ENCODE data around the gene SIDT1. TPM values are rescaled to one million over a fixed set of nuclear protein-coding genes. Genes with fewer than 3 reads are reported as not detected.

The SIDT1 gene
- total RNA-seq, 1 donor from 2014 or later = 1.5 TPM

DNA sequence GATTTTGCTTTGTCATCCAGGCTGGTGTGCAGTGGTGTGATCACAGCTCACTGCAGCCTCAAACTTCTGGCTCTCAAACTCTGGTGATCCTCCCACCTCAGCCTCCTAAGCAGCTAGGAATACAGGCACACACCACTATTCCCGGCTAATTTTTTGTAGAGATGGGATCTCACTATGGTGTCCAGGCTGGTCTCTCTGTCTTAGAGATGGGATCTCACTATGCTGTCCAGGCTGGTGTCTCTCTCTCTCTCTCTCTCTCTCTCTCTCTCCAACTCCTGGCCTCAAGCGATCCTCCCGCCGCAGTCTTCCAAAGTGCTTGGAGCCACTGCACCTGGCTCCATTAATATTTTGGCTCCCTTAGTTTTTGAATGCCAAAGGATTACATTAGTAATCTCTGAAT lies 146.4 kb downstream of the SIDT1 start:
- no peak for DNase-seq (ENCODE audit: low spot score)

Small RNA genes lying within 50 kb of the gene (microRNA-seq; reads per million reads assigned to microRNA genes)
- not detected for gene MIR4446 (ENCODE audit: borderline number of aligned reads)

Other genes with a start within 250 kb of the SIDT1 start
- 3.6 TPM for gene CFAP44, start 91.1 kb upstream of the SIDT1 start, total RNA-seq
- gene SPICE1, start 17.4 kb upstream of the SIDT1 start, total RNA-seq = 9.9 TPM
- gene USF3, start 164.1 kb downstream of the SIDT1 start, total RNA-seq = 15.1 TPM
- gene NAA50, start 213.7 kb downstream of the SIDT1 start, total RNA-seq = 175 TPM
- 69.5 TPM for gene ATP6V1A, start 214.5 kb downstream of the SIDT1 start, total RNA-seq

Data from mesenteric fat pad (tissue), 1 donor.